GM18873 (cell line): ENCODE data around the gene NGDN.
"Not testable (repeated sequence)": the region's sequence is repeated elsewhere in the genome, so short reads cannot be mapped to it uniquely, and the experiment has no call there.

Source experiments
- ATAC-seq: cut with Tn5 transposase; IDR thresholded peaks from one replicate; pipeline ENCODE4 v1.9.1; 2021; ENCODE audit warnings: mild to moderate bottlenecking, moderate library complexity, moderate number of reproducible peaks; ENCODE audit not compliant: unreplicated experiment, low FRiP score

NGDN gene

GRCh38 chr14:23438101-23438971 is 31.2 kb upstream of the NGDN start:
- ATAC-seq = no peak

- no peak for ATAC-seq
Observed at GRCh38 chr14:23439107-23439835, 30.2 kb upstream of the NGDN start.

GRCh38 chr14:23441076-23441475 is 28.4 kb upstream of the NGDN start:
- ATAC-seq = no peak

- no peak for ATAC-seq
Observed at GRCh38 chr14:23442721-23443356, 26.7 kb upstream of the NGDN start.

- ATAC-seq = no peak
Observed at GRCh38 chr14:23443411-23443812, 26.1 kb upstream of the NGDN start.

GRCh38 chr14:23443881-23444280 is 25.6 kb upstream of the NGDN start:
- no peak for ATAC-seq

GRCh38 chr14:23444314-23444713 is 25.2 kb upstream of the NGDN start:
- ATAC-seq = no peak

GRCh38 chr14:23445773-23446172 is 23.7 kb upstream of the NGDN start:
- no peak for ATAC-seq

- ATAC-seq = no peak
Observed at GRCh38 chr14:23446291-23446851, 23.1 kb upstream of the NGDN start.

- ATAC-seq = no peak
Observed at GRCh38 chr14:23447361-23448350, 21.8 kb upstream of the NGDN start.

- no peak for ATAC-seq
Observed at GRCh38 chr14:23449314-23449713, 20.2 kb upstream of the NGDN start.

- ATAC-seq = no peak
Observed at GRCh38 chr14:23450379-23450778, 19.1 kb upstream of the NGDN start.

- no peak for ATAC-seq
Observed at GRCh38 chr14:23452237-23452636, 17.3 kb upstream of the NGDN start.

- ATAC-seq = no peak
Observed at GRCh38 chr14:23454445-23454856, 15.1 kb upstream of the NGDN start.

GRCh38 chr14:23456883-23457586 is 12.5 kb upstream of the NGDN start:
- ATAC-seq = not testable (repeated sequence)

GRCh38 chr14:23457587-23458445 is 11.7 kb upstream of the NGDN start:
- ATAC-seq = no peak

GRCh38 chr14:23460960-23461359 is 8.5 kb upstream of the NGDN start:
- ATAC-seq = no peak

- ATAC-seq = no peak
Observed at GRCh38 chr14:23464700-23465099, 4.8 kb upstream of the NGDN start.
